Tibial artery (tissue), 4 donors: ENCODE results near the gene SYMPK.

Source experiments
- DNase-seq, 2 donors: peaks; one replicate each; pipeline ENCODE4 v3.0.0-alpha.2; 2019
- H3K27ac ChIP-seq, 2 donors: fragments of 200-600 bp; sonication (generic) in 1 of 2; 1 replicate in 1 of 2; 2 replicates in 1 of 2; pipeline ENCODE4 v1.5.1; 2018 to 2019; ENCODE audit warnings: mild to moderate bottlenecking in 1 of 2
- H3K27me3 ChIP-seq, 2 donors: fragments of 200-600 bp; sonication (generic) in 1 of 2; one replicate each; pipeline versions ENCODE4 v1.5.1 to v1.6.0; 2016 to 2019
- H3K36me3 ChIP-seq, 3 donors: fragments of 200-600 bp; sonication (generic) in 2 of 3; one replicate each; pipeline ENCODE4 v1.5.1; 2016 to 2019; ENCODE audit warnings: mild to moderate bottlenecking in 2 of 3
- H3K4me1 ChIP-seq, 4 donors: fragments of 200-600 bp; sonication (generic) in 2 of 4; 1 replicate in 3 of 4; 2 replicates in 1 of 4; pipeline ENCODE4 v1.5.1; 2016 to 2019
- H3K4me3 ChIP-seq, 2 donors: fragments of 200-600 bp; sonication (generic) in 1 of 2; 1 replicate in 1 of 2; 2 replicates in 1 of 2; pipeline ENCODE4 v1.5.1; 2018 to 2019; ENCODE audit warnings: mild to moderate bottlenecking in 2 of 2
- H3K9me3 ChIP-seq, 3 donors: fragments of 200-600 bp; sonication (generic) in 1 of 3; one replicate each; pipeline ENCODE4 v1.5.1; 2016 to 2019
- intact Hi-C: fragments of 100-400 bp; cut with DNase I; formaldehyde crosslinking; loops from one replicate; pipeline ENCODE4 v1.15.0; 2023; ENCODE audit warnings: low total_unique reads
- TF ChIP-seq, protein P1 (sequence below), 2 experiments: fragments of 200-600 bp in 1 of 2; fragments of 450-650 bp in 1 of 2; IDR thresholded peaks; one replicate each; pipeline ENCODE4 v1.5.1; 2017 to 2019; ENCODE audit warnings: antibody characterized with exemption in 2 of 2, mild to moderate bottlenecking in 1 of 2, moderate library complexity in 1 of 2

The SYMPK gene

DNA sequence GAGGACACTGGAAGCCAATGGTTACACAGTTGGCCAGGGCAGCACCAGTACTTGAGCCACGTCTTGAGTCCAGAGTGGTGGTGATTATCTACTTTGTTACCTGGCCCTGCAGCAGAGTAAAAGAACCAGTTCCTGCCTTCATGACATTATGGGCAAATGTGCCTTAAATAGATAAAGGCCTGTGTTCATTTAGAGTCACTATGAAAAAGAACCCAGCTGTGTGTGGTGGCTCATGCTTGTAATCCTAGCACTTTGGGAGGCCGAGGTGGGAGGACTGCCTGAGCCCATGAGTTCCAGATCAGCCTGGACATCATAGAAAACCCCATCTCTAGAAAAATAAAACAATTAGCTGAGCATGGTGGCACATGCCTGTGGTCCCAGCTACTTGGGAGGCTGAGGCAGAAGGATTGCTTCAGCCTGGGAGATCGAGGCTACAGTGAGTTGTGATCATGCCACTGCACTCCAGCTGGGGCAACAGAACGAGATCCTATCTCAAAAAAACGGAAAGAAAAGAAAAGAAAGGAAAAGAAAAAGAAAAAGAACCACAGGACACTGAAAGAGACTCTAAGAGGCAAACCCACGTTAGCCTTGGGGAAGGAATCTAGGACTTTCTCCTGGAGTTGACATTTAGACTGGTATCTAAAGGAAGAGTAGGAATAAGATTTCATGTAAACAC is 26.4 kb upstream of the SYMPK start:
- intact Hi-C loops = loop anchor here (10.0 kb wide), 1 partner anchor 125 kb away; no protein-coding TSS in a partner anchor
- Histone ChIP-seq H3K27ac (no peak overlapping the region), H3K36me3 (peaks cover 2 to 41% (median 16%) of the 10 kb centered on the region in 3 donors), H3K4me1 (peaks cover 3 to 21% (median 15%) of the 10 kb centered on the region in 4 donors), H3K4me3 (no peak overlapping the region), H3K9me3 (no peaks in the 10 kb centered on the region), H3K27me3 (no peaks in the 10 kb centered on the region)
- DNase-seq = no peak
- TF ChIP-seq, protein P1, sequence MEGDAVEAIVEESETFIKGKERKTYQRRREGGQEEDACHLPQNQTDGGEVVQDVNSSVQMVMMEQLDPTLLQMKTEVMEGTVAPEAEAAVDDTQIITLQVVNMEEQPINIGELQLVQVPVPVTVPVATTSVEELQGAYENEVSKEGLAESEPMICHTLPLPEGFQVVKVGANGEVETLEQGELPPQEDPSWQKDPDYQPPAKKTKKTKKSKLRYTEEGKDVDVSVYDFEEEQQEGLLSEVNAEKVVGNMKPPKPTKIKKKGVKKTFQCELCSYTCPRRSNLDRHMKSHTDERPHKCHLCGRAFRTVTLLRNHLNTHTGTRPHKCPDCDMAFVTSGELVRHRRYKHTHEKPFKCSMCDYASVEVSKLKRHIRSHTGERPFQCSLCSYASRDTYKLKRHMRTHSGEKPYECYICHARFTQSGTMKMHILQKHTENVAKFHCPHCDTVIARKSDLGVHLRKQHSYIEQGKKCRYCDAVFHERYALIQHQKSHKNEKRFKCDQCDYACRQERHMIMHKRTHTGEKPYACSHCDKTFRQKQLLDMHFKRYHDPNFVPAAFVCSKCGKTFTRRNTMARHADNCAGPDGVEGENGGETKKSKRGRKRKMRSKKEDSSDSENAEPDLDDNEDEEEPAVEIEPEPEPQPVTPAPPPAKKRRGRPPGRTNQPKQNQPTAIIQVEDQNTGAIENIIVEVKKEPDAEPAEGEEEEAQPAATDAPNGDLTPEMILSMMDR (IDR thresholded peaks at IDR 0.05) = no peak

- intact Hi-C loops = loop anchor here (10.0 kb wide), 1 partner anchor 128 kb away; no protein-coding TSS in a partner anchor
- Histone ChIP-seq H3K36me3 (peaks cover 5 to 36% (median 25%) of the 10 kb centered on the region in 3 donors), H3K27ac (peak overlapping the region; percentile 81 to 84), H3K27me3 (no peaks in the 10 kb centered on the region), H3K4me1 (peaks cover 3 to 42% (median 36%) of the 10 kb centered on the region in 4 donors), H3K4me3 (peak overlapping the region; percentile 75 to 90), H3K9me3 (no peaks in the 10 kb centered on the region)
- no peak for DNase-seq
- TF ChIP-seq, protein P1 (IDR thresholded peaks at IDR 0.05) = no peak
Observed at GRCh38 chr19:45887200-45887710, 24.3 kb upstream of the SYMPK start.

DNA sequence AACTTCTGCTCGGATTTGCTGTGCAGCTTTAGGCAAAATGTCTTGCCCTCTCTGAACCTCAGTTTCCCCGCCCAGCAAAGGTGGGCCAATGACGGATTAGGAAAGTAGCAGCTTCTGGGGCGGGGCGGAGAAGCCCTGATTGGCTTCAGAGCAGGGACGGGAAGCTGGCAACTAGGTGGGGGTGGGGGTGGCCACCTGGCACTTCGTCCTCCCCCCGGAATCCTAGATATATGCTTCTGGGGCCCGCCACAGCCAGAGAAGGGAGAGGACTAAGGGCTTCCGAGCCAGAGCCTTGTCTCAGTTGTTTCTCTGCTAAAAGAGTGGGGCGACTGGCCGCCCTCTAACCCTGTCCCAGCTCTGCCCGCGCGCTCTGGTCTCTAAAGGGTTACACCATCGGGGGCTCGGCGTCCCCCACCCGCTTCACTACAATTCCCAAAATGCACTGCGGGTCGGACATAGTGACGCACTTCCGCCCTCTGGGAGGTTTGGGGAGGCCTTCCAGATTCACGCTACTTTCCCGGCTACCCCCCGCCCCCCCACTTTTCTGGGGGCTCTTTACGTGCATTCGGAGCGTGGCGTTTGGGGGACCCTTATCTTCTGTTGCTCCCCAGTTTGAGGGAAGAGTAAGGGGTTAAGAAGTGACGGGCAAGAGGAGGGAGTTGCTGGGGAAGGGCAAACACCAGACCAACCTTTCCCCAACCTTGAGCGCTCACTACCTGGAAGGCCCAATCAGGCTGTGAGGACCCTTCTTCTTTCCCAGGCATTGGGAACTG is 23.7 kb upstream of the SYMPK start:
- peak; percentile 91 to 94 for DNase-seq
- peak overlapping the region; percentile 81 to 84 for H3K27ac ChIP-seq
- TF ChIP-seq, protein P1 (IDR thresholded peaks at IDR 0.05) = peak in 1 of 2 experiments; percentile 11
- peaks cover 5 to 29% (median 25%) of the 10 kb centered on the region in 3 donors for H3K36me3 ChIP-seq
- intact Hi-C loops = loop anchor here (10.0 kb wide), 1 partner anchor 128 kb away; no protein-coding TSS in a partner anchor
- H3K27me3 ChIP-seq = no peaks in the 10 kb centered on the region
- H3K9me3 ChIP-seq = no peaks in the 10 kb centered on the region
- peak overlapping the region; percentile 75 to 90 for H3K4me3 ChIP-seq
- peaks cover 3 to 45% (median 38%) of the 10 kb centered on the region in 4 donors for H3K4me1 ChIP-seq

DNA sequence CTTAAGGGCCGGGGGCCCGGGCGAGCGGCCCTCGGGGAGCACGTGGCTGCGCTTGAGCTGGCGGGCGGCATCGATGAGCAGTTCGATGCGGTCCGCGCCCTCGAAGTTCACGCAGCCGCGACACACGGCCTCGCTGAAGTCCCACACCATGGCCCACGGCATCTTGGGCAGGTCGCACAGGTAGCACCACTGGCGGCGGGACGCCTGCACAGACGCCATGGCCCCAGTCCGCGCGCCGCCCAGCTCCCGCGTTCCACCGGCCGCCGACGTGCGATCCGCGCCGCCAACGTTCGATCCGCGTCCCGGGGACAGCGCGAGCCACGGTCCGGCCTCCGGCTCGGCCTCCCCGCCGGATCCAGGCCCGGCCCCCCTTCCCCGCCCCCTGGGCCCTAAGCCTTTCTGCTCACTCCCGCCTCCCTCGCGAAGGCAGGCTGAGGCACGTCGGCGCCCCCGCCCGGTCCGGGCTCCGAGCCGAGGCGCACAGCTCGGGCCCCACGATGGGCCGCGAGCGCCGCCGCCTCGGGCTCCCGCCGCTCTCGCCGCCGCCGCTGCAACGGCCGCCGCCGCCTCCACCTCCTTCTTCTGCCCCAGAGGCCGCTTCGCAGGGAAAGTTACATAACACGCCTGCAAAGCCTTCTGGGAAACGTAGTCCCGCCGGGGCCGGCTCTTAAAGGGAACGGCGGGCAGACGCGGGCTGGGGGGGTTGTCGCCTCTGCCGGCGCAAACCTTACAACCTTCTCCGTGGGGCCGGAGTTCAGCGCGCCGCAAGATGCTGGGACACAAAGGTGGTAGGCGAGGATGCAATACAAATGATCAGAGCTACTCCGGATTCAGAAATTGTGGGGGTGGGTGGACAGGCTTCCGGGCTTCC is 22.8 kb upstream of the SYMPK start, which contains the start of gene IRF2BP1:
Gene IRF2BP1 (minus strand): TSS at position 586 of the 871 bp plus-strand sequence. CDS start 367 bp downstream, at position 219.
- Histone ChIP-seq H3K27me3 (no peaks in the 10 kb centered on the region), H3K27ac (peak within 1 kb of the TSS; percentile 81 to 84), H3K9me3 (no peaks in the 10 kb centered on the region), H3K4me3 (peak within 1 kb of the TSS; percentile 75 to 90), H3K4me1 (peaks cover 3 to 45% (median 38%) of the 10 kb centered on the region in 4 donors), H3K36me3 (peaks cover 5 to 23% (median 20%) of the 10 kb centered on the region in 3 donors)
- intact Hi-C loops = loop anchor here (10.0 kb wide), 1 partner anchor 129 kb away; no protein-coding TSS in a partner anchor
- TF ChIP-seq, protein P1 (IDR thresholded peaks at IDR 0.05) = peak in 1 of 2 experiments; percentile 9
- DNase-seq = peak; percentile 94 to 95
